GM21390 (cell line): ENCODE results near the gene AKR1C3.
"Not testable (repeated sequence)": the region's sequence is repeated elsewhere in the genome, so short reads cannot be mapped to it uniquely, and the experiment has no call there.

ENCODE experiments used
- ATAC-seq: cut with Tn5 transposase; IDR thresholded peaks from one replicate; pipeline ENCODE4 v1.9.1; 2021; ENCODE audit not compliant: unreplicated experiment

Gene AKR1C3

DNA sequence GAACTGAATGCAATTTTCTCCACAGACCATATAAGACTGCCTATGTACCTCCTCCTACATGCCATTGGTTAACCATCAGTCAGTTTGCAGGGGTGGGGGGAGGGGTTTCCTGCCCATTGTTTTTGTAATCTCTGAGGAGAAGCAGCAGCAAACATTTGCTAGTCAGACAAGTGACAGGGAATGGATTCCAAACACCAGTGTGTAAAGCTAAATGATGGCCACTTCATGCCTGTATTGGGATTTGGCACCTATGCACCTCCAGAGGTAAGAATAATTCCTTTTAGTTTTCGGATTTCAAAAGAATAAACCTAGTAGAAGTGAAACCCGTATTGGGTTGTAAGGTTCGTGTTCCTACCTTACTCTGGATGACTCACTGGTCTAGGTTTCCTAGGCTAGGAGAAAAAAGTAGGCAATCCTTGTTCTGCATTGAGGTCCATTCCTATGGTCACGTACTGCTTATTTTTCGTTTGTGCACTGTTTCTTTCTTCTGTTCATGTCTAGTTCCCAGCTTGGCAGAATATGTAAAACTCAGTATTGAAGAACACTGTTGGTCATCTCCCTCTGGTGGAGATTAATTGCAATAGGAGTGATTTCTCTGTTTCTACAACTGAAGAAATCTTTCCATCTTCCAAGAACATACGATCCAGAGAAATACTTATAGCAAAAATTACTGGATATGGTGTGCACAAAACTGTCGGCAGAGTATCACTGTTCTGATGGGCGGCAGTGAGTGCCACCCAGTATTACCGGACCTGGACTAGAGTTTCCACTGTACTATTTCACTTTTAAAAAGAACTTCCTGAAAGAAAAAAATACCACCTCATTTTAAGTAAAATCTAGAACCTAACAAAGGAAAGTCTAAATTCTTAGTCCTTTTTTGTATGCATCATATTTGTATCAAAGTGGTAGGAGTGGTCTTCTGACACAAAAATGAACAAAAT, at the start of gene AKR1C3:
Gene AKR1C3, plus strand, starts transcription at position 150 of the 941 bp plus-strand sequence. Its CDS starts 31 bp downstream, at position 181.
- no peak for ATAC-seq

DNA sequence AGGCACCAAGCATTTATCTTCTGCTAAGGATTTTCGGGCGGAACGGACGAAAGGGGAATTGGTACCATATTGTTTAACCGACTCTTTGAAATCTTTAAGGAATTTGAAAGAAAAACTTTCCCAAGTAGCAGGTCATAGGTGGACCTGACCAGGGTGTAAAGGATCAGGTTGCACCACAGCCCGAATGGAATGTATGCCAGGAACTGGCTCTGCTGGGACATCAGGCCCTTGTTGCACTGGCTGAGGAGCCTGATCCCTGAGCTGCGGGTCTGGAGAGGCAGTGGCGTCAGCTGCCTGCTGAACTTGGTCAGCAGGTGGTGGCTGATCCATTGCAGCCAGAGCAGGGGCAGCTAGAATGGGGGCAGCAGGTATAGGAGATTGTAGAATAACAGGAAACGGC, 49.1 kb upstream of the AKR1C3 start:
- ATAC-seq: no peak

DNA sequence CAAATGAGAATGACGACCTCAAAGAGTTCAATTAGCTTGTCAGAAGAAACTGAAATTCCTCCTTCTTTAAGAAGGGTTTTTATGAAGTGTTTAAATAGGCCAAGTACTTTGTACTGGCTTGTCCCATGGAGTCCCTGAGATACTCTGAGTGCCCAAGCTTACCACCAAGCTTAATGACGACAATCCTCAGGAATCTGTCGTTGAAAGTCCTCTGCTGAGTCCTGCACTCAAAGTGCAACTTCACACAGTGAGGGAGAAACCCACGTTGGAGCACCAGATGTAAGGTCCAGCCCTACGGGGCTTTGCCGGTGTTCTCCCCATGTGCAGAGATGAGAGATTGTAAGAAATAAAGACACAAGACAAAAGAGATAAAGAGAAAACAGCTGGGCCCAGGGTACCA, 47.8 kb upstream of the AKR1C3 start:
- ATAC-seq: no peak

DNA sequence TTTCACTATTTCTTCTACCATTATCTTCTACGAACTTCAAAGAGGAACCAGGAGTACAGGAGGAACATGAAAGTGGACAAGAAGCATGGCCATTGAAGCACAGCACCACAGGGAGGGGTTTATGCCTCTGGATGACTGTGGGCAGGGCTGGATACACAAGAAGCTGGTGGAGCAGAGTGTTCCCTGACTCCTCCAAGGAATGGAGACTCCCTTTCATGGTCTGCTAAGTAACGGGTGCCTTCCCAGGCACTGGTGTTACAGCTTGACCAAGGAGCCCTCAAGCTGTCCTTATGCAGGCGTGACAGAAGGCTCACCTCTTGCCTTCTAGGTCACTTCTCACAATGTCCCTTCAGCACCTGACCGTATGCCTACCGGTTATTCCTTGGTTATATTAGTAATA, 47.2 kb upstream of the AKR1C3 start:
- not testable (repeated sequence) for ATAC-seq

DNA sequence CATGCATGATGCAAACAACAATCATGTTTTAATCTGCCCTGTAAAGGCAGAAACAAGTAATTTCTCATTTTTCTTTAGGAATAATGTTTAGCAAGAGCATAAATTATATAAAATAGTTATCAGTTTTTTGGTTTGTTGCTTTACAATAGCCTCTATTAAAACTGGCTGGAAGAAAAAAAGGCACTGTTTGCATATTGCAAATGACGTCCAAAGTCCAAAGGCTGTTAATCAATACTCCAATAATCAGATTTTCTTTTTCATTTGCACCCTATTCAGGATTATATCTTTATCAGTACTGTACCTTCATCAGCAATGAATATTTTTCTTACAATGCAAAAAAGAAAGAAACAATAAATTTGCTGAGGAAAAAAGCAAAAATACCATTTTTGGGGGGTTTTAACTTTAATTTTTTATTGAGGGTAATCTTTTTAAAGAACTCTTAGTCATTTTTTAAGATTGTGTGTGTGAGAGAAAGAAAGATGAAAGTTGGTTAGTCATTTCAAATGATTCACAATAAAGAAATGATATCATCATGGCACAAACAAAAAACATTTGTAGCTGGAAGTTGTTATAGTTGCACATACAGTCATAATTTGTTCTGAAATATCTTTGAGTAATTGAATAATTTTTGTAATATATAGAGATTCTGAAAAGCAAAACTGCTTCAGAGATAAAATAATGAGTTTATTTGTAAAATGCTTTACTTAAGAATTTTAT, 46.1 kb upstream of the AKR1C3 start:
- no peak for ATAC-seq

DNA sequence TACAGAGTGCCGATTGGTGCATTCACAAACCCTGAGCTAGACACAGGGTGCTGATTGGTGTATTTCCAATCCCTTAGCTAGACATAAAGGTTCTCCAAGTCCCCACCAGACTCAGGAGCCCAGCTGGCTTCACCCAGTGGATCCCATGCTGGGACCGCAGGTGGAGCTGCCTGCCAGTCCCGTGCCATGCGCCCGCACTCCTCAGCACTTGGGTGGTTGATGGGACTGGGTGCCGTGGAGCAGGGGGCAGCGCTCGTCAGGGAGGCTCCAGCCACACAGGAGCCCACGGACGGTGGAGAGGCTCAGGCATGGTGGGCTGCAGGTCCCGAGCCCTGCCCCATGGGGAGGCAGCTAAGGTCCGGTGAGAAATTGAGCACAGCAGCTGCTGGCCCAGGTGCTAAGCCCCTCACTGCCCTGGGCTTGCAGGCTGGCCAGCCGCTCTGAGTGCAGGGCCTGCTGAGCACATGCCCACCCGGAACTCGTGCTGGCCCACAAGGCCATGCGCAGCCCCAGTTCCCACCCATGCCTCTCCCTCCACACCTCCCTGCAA, 41.2 kb upstream of the AKR1C3 start:
- ATAC-seq: not testable (repeated sequence)

DNA sequence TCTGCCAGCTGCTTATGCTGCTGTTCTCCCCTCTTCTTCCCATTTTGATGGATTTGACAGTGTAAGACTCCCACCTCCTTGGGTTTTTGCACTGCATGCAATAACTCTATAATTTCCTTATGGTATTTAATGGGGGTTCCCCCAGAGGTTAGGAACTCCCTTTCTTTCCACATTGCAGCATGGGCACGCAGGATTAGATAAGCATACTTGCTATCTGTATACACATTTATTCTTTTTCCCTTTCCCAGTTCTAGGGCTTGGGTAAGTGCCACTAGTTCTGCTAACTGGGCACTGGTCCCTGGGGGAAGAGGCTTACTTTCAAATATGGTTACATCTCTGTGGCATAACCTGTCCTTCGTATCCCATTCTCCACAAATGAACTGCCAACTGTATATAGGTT, 39.4 kb upstream of the AKR1C3 start:
- ATAC-seq: not testable (repeated sequence)

DNA sequence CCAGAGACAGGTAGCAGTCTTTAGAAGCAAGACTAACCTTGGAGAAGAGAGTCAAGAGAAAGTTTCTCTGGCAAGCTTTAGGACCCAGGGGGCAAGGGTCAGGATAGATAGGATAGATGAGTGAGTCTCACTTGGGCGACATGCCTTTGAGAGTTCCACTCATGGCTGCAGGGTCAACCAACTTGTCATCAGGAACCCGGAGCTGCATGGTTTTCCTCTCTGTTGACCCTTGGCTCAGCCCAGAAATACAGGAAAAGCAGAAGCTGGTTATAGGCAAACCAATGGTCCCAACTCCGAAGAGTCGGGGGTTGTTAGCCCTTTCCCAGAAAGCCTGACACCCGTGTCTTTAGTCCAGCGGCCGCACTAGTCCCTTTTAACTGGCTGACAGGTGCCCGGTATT, 34.9 kb upstream of the AKR1C3 start:
- ATAC-seq: not testable (repeated sequence)

DNA sequence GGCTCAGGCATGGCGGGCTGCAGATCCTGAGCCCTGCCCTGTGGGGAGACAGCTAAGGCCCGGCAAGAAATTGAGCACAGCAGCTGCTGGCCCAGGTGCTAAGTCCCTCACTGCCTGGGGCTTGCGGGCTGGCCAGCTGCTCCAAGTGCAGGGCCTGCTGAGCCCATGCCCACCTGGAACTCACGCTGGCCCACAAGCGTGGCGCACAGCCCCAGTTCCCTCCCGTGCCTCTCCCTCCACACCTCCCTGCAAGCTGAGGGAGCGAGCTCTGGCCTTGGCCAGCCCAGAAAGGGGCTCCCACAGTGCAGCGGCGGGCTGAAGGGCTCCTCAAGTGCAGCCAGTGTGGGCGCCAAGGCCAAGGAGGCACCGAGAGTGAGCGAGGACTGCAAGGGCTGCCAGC, 33.4 kb upstream of the AKR1C3 start:
- not testable (repeated sequence) for ATAC-seq

DNA sequence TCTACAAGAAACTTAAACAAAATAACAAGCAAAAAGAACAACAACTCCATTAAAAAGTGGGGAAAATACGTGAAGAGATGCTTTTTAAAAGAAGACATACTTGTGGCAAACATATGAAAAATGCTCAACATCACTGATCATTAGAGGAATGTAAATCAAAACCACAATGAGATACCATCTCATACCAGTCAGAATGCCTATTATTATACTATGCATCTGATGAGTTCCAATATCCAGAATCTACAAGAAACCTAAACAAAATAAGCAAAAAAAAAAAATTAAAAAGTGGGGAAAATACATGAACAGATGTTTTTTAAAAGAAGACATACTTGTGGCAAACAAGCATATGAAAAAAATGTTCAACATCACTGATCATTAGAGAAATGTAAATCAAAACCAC, 29.6 kb upstream of the AKR1C3 start:
- no peak for ATAC-seq

DNA sequence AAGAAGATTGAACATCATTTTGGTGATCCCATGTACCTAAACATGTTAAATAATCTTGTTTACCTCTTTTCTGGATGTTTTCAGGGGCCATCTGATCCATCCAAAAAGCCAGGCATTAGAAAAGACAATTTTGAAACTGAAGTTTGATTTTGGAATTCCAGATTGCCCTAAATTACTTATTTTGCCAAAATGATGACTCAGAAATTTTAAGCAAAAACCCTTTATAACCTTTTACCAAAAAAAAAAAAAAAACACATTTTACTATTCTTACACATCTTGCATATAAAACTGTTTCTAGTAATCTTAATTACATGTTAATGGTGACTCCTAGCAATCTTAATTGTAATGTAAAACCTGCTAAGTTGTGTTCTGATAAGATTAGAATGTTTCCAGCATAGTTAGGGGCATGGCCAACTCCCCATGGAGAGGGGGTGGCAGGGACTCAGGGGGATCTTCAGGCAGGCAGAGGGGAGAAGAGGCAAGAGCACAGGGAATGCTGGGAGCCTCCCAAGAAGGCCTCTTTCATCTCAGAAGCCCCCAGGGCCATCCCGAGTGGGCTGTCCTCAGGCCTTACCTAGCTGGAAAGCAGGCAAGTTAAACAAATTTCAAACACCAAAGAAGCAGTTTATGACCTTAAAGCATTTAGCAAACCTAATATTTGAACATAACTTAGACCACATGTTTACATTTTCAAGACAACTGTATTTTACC, 25.8 kb upstream of the AKR1C3 start:
- ATAC-seq: no peak

DNA sequence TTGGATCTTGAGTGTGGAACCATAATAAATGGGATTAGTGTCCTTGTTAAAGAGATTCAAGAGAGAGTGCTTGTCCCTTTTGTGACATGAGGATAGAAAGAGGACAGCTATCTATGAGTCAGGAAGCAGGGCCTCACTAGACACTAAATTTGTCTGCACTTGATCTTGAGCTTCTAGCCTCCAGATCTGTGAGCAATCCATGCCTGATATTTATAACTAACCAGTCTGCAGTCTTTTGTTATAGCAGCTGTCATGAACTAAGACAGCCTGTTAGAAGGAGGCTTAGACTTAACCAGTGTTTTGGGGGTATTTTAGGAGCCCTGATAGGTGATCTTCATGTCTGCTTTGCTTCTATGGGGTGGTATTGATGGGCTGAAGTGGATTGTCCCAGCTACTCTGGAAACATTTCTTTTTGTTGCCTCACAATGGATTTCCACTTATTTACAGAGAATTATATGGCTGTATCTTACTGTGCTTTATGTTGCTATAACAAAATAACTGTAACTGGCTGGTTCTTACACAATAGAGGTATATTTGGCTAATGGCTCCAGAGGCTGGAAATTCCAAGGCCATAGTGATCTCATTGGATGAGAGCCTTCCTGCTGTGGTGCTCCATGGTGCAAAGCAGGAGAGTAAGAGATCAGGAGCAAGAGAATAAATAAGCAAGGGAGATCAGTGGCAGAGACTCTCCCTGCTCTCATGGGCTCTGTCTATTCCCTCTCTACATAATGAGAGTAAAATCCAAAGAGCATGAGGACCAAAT, 23.4 kb upstream of the AKR1C3 start:
- no peak for ATAC-seq

DNA sequence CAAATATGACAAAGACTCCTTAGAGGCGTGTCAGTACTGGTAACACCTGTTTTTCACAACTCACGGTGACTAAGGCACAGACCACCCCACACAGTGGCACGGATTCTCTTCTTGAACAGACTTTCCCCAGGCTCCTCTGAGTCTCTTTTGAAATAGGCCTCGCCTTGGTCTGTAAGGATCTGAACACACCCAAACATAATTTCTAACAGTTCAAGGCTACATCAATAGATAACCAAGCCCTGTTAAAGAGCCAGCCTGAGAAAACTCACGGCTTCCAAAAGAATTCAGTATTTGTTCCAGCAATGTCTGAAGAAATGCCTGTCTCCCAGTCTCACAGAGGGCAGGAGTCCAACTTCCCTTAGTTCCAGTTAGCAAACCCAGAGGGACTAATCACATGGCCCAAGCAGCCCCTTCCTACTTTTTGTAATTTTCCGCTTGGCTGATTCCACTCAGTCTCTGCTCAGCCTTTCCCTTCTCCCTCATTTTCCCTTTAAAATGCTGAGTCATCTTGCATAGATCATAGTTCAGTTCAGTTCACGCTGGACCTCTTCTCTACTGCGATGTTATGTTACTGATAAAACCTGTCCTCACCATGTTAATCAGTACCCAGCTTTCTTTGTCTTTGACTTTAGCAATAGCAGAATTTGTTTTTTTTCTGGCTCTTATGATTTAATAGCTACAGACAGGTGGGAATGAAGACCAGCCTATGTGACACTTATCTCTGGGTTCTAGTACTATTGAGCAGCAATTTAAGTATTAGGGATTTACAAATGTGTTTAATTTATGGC, 22.6 kb upstream of the AKR1C3 start:
- no peak for ATAC-seq

DNA sequence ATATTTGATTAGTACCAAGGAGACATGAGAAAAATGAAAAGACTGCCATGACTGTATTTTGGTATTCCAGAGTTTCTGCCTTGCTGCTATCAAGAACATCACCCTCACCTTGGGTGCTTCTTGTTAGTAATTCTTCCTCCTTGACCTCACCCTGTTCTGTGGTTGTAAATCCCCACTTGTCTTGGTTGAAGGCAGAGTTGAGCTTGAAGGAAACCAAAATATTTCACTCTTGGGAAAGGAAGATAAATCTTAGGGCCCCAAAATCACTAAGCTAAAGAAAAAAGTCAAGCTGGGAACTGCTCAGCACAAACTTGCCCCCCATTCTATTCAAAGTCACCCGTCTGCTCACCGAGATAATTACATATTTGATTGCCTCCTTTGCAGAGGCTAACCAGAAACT, 20.6 kb upstream of the AKR1C3 start:
- ATAC-seq: no peak

DNA sequence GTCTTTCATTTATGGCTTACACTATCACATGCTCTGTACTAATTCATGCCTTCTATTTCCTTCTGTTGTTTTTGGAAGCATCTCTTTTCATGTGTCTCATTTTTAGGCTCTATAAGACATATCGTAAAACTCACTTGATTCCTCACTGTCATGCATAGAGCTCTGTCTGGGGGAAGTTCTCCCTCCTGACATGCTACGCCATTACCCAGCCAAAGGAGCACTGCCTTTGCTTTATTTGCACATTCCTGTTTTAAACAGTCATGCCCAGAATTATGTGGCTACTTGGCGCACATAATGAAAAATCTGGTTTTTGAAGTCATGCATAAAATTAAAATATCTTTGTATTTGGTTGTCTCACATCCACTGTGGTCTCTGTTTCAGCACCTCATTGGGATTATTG, 17.6 kb upstream of the AKR1C3 start:
- ATAC-seq: no peak

DNA sequence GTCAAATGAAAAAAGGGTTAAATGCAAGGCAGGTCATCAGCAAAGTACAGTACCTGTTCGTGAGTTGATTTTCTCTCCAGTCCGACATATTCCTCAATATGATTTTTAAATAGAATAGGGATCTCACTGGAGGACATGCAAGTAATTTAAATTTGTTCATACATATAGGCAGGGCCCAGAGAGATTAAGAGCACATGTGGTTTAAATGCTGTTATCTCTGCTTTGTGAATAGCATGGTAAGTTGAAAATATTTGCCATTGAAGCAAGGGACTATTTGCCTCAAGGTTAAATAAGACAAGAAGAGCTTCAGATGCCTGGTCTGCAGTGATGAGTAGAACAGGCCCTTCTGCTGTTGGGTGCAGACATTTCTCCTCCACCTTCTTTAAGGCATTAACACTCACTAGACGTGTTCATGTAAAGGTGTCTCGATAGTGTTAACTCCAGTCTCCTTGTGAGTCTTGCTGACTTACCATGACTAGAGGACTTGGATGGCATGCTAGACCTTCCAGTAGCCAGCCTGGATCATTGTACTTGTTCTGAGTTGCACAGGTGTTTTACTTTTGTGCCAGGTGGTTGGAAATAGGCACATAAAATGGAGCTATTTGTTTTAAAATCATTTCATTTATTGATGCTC, 15.6 kb upstream of the AKR1C3 start:
- no peak for ATAC-seq

DNA sequence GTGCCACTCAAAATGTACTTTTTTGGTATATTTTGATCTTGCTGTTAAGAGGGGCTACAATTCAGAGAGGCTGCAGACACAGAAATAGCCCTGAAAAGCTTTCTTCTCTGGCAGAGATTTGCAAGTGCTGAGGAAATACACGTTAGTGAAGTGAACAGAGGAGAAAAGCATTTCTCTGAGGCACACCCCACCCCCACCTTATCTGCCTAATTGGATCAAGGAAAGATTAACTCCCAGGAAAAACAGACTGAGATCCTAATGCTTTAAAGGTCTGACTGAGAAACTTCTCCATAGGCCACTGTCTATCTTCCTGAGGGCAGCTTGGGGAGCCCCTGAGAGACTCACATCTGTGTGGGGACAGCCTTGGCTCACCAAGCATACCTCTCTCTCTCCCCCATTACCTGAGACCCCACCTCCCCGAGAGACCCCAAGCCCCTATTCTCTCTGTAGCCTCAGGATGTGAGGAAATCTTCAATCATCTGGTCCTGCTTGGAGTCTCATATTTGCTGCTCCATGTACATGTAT, 14.8 kb upstream of the AKR1C3 start:
- no peak for ATAC-seq

DNA sequence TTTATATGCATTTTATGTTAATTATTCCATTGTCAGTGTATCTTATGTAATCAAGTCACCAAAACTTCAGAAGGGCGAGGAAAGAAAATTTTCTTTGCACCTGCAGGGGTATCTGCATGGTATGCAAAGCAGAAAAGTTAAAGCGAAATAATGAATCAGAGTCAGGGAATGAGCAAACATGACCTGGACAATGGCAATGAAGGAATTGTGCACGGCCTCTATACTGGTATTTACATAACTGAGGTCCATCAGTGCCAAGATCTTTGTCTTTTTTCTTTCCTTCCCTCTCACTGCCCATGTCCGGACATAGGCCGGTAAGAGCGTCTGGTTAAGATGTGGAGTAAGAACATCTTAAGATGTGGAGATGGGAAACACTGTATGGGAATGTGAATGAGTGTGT, 14.4 kb upstream of the AKR1C3 start:
- ATAC-seq: no peak

DNA sequence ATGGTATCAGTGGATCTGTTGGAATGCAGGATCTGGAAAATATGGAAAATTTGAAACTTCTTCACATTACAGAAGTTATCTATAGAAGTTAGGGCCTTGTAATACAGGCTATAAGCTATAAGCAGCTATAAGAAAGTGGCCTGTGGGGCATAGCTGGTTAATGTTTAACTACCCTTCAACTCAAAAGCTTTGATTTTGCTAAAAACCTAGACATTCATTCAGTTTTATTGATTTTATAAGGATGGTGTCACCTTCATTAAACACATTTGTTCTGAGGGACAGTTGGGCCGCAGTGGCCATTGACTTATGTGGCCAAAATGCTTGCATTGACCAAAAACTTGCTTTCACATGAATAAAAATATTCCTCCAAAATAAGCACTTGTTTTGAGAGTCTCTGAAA, 13.1 kb upstream of the AKR1C3 start:
- no peak for ATAC-seq
